Cerebellar cortex (tissue), 1 donor: ENCODE measurements around the gene KRT35.

ENCODE experiments used
- DNase-seq: peaks from one replicate; pipeline ENCODE4 v3.0.0-alpha.2; 2015; ENCODE audit warnings: low spot score

The KRT35 gene

GRCh38 chr17:41486809-41487530, 6.0 kb upstream of the KRT35 start:
- peak; percentile 5 for DNase-seq

GRCh38 chr17:41486316-41486715, 5.4 kb upstream of the KRT35 start:
- DNase-seq = no peak

- no peak for DNase-seq
These were observed 4.3 kb upstream of the KRT35 start for GRCh38 chr17:41484920-41485904.

GRCh38 chr17:41483991-41484826, 3.3 kb upstream of the KRT35 start:
- no peak for DNase-seq

- DNase-seq = no peak
These were observed 2.6 kb upstream of the KRT35 start for GRCh38 chr17:41483531-41483930.

- DNase-seq = no peak
These were observed 370 bp downstream of the KRT35 start for GRCh38 chr17:41480581-41480980.

GRCh38 chr17:41480136-41480535, 815 bp downstream of the KRT35 start:
- no peak for DNase-seq

- DNase-seq = no peak
These were observed 2.7 kb downstream of the KRT35 start for GRCh38 chr17:41478237-41478636.

GRCh38 chr17:41476866-41477815, 3.8 kb downstream of the KRT35 start:
- DNase-seq = no peak

GRCh38 chr17:41475421-41475820, 5.5 kb downstream of the KRT35 start:
- DNase-seq = no peak

- DNase-seq = no peak
These were observed 6.1 kb downstream of the KRT35 start for GRCh38 chr17:41474863-41475262.

- DNase-seq = no peak
These were observed 12.6 kb downstream of the KRT35 start for GRCh38 chr17:41468346-41468745.

- DNase-seq = no peak
These were observed 13.4 kb downstream of the KRT35 start for GRCh38 chr17:41467561-41467960.

GRCh38 chr17:41466988-41467387, 14.0 kb downstream of the KRT35 start, which contains the start of gene KRT32:
Gene KRT32, minus strand, starts transcription at chr17:41467386. Its CDS starts 61 bp downstream, at chr17:41467325.
- DNase-seq = no peak

- no peak for DNase-seq
These were observed 16.3 kb downstream of the KRT35 start for GRCh38 chr17:41464682-41465081.

- no peak for DNase-seq
These were observed 16.8 kb downstream of the KRT35 start for GRCh38 chr17:41464173-41464572.

GRCh38 chr17:41463746-41464145, 17.2 kb downstream of the KRT35 start:
- no peak for DNase-seq

- no peak for DNase-seq
These were observed 18.2 kb downstream of the KRT35 start for GRCh38 chr17:41462705-41463104.

GRCh38 chr17:41457676-41458075, 23.3 kb downstream of the KRT35 start:
- no peak for DNase-seq

GRCh38 chr17:41456204-41456603, 24.7 kb downstream of the KRT35 start:
- no peak for DNase-seq

GRCh38 chr17:41455236-41455635, 25.7 kb downstream of the KRT35 start:
- DNase-seq = no peak
